Activated T-helper 1 cell treated with anti-CD3 and anti-CD28 coated beads, Interleukin-12 subunit alpha, Interleukin-12 subunit beta, Interleukin-2, Interleukin-4 antibody, amounts not matched to agents 30 ng/mL and 10 ng/mL and 1 ng/mL, durations not matched to agents 14 hours and 24 hours and 36 hours (primary cell): ENCODE measurements around the gene ANKRD62. TPM values are rescaled to one million over a fixed set of nuclear protein-coding genes. Genes with fewer than 3 reads are reported as not detected.
"Not testable (repeated sequence)": the region's sequence is repeated elsewhere in the genome, so short reads cannot be mapped to it uniquely, and the experiment has no call there.

Experiments used
- DNase-seq: peaks from one replicate; pipeline ENCODE4 v3.0.0; 2021; ENCODE audit warnings: low spot score
- H3K27ac Mint-ChIP-seq: one replicate; pipeline ENCODE4 v1.8.0; 2021; ENCODE audit warnings: mild to moderate bottlenecking, mixed read lengths
- H3K27me3 Mint-ChIP-seq: one replicate; pipeline ENCODE4 v1.8.0; 2022; ENCODE audit warnings: mild to moderate bottlenecking, moderate library complexity, mixed read lengths; ENCODE audit not compliant: insufficient read depth
- H3K36me3 Mint-ChIP-seq: one replicate; pipeline ENCODE4 v1.8.0; 2021; ENCODE audit warnings: low read depth, mixed read lengths
- H3K4me1 Mint-ChIP-seq: one replicate; pipeline ENCODE4 v1.8.0; 2021; ENCODE audit warnings: low read depth, mixed read lengths
- H3K4me3 Mint-ChIP-seq: one replicate; pipeline ENCODE4 v1.8.0; 2021; ENCODE audit warnings: mild to moderate bottlenecking, moderate library complexity, mixed read lengths
- H3K9me3 Mint-ChIP-seq: one replicate; pipeline ENCODE4 v1.8.0; 2021; ENCODE audit warnings: mixed read lengths
- intact Hi-C: fragments of 100-400 bp; cut with micrococcal nuclease; formaldehyde crosslinking; loops from one replicate; pipeline ENCODE4 v1.15.1; 2024
- total RNA-seq: library from RNA; stranded (reverse); gene quantifications from 2 replicates; pipeline ENCODE4 v1.2.3, GENCODE V29; 2022

The ANKRD62 gene
- total RNA-seq, 1 donor from 2014 or later: not detected

- H3K36me3 Mint-ChIP-seq, DNase-seq, H3K27ac Mint-ChIP-seq, H3K9me3 Mint-ChIP-seq, H3K4me1 Mint-ChIP-seq, intact Hi-C loops, H3K4me3 Mint-ChIP-seq: not testable (repeated sequence)
- peaks cover 21% of the 10 kb centered on the region for H3K27me3 Mint-ChIP-seq
These were observed 34.0 kb downstream of the ANKRD62 start for GRCh38 chr18:12127647-12128046.

GRCh38 chr18:12138831-12139230 lies 45.2 kb downstream of the ANKRD62 start:
- intact Hi-C loops, H3K4me1 Mint-ChIP-seq, H3K27me3 Mint-ChIP-seq, H3K27ac Mint-ChIP-seq, H3K9me3 Mint-ChIP-seq, DNase-seq, H3K36me3 Mint-ChIP-seq, H3K4me3 Mint-ChIP-seq: not testable (repeated sequence)

GRCh38 chr18:12140866-12141265 lies 47.2 kb downstream of the ANKRD62 start:
- DNase-seq, H3K27ac Mint-ChIP-seq, H3K9me3 Mint-ChIP-seq, H3K27me3 Mint-ChIP-seq, H3K36me3 Mint-ChIP-seq, H3K4me1 Mint-ChIP-seq, intact Hi-C loops, H3K4me3 Mint-ChIP-seq: not testable (repeated sequence)

- H3K36me3 Mint-ChIP-seq, H3K9me3 Mint-ChIP-seq, H3K4me3 Mint-ChIP-seq, H3K4me1 Mint-ChIP-seq, intact Hi-C loops, H3K27ac Mint-ChIP-seq, H3K27me3 Mint-ChIP-seq, DNase-seq: not testable (repeated sequence)
These were observed 48.1 kb downstream of the ANKRD62 start for GRCh38 chr18:12141778-12142177.

- DNase-seq, H3K36me3 Mint-ChIP-seq, H3K27ac Mint-ChIP-seq, H3K4me1 Mint-ChIP-seq, H3K4me3 Mint-ChIP-seq, H3K27me3 Mint-ChIP-seq, H3K9me3 Mint-ChIP-seq, intact Hi-C loops: not testable (repeated sequence)
These were observed 55.8 kb downstream of the ANKRD62 start for GRCh38 chr18:12149431-12149830.

- no peak for DNase-seq
- Mint-ChIP-seq H3K9me3 (no peaks in the 10 kb centered on the region), H3K27ac (no peak overlapping the region), H3K4me1 (no peaks in the 10 kb centered on the region), H3K4me3 (no peak overlapping the region), H3K36me3 (no peaks in the 10 kb centered on the region), H3K27me3 (peaks cover 12% of the 10 kb centered on the region)
- intact Hi-C loops: no loop called here
These were observed 60.7 kb downstream of the ANKRD62 start for GRCh38 chr18:12154361-12154760.

GRCh38 chr18:12155996-12156395 lies 62.4 kb downstream of the ANKRD62 start:
- no peak for DNase-seq
- Mint-ChIP-seq H3K36me3 (no peaks in the 10 kb centered on the region), H3K9me3 (no peaks in the 10 kb centered on the region), H3K27ac (no peak overlapping the region), H3K27me3 (peaks cover 13% of the 10 kb centered on the region), H3K4me1 (no peaks in the 10 kb centered on the region), H3K4me3 (no peak overlapping the region)
- intact Hi-C loops: no loop called here

- no peaks in the 10 kb centered on the region for H3K4me1 Mint-ChIP-seq
- DNase-seq: no peak
- intact Hi-C loops: no loop called here
- peaks cover 8% of the 10 kb centered on the region for H3K27me3 Mint-ChIP-seq
- no peaks in the 10 kb centered on the region for H3K36me3 Mint-ChIP-seq
- H3K9me3 Mint-ChIP-seq: no peaks in the 10 kb centered on the region
- H3K4me3 Mint-ChIP-seq: no peak overlapping the region
- no peak overlapping the region for H3K27ac Mint-ChIP-seq
These were observed 65.8 kb downstream of the ANKRD62 start for GRCh38 chr18:12159446-12159845.

GRCh38 chr18:12162786-12163185 lies 69.1 kb downstream of the ANKRD62 start:
- no peaks in the 10 kb centered on the region for H3K9me3 Mint-ChIP-seq
- no peak for DNase-seq
- H3K27me3 Mint-ChIP-seq: peaks cover 5% of the 10 kb centered on the region

GRCh38 chr18:12165038-12165768 lies 71.6 kb downstream of the ANKRD62 start:
- Mint-ChIP-seq H3K27ac (no peak overlapping the region), H3K4me1 (no peaks in the 10 kb centered on the region), H3K9me3 (peaks cover 5% of the 10 kb centered on the region), H3K4me3 (no peak overlapping the region), H3K36me3 (no peaks in the 10 kb centered on the region), H3K27me3 (peaks cover 5% of the 10 kb centered on the region)
- DNase-seq: no peak
- intact Hi-C loops: no loop called here

More at GRCh38 chr18:12162786-12163185, 69.1 kb downstream of the ANKRD62 start:
- H3K27ac Mint-ChIP-seq: no peak overlapping the region
- no peak overlapping the region for H3K4me3 Mint-ChIP-seq
- H3K36me3 Mint-ChIP-seq: no peaks in the 10 kb centered on the region
- H3K4me1 Mint-ChIP-seq: no peaks in the 10 kb centered on the region
- intact Hi-C loops: no loop called here

Other genes starting within 250 kb of the ANKRD62 start
- 24.8 and 26.8 TPM in 2 replicates for gene CHMP1B, start 242.4 kb upstream of the ANKRD62 start, total RNA-seq
- 45.8 and 47.4 TPM in 2 replicates for gene MPPE1, start 185.5 kb upstream of the ANKRD62 start, total RNA-seq
- gene IMPA2, start 112.3 kb upstream of the ANKRD62 start, total RNA-seq: 14.4 and 19.3 TPM in 2 replicates
- not detected in 2 replicates for gene CIDEA, start 160.5 kb downstream of the ANKRD62 start, total RNA-seq
- gene TUBB6, start 214.4 kb downstream of the ANKRD62 start, total RNA-seq: 29.0 and 32.1 TPM in 2 replicates